ENCODE results near the gene EEA1.

Gene EEA1

GRCh38 chr12:92747151-92747550 lies 181.9 kb downstream of the EEA1 start:
- DNase-seq (ENCODE audit: low spot score), result no peak

DNA sequence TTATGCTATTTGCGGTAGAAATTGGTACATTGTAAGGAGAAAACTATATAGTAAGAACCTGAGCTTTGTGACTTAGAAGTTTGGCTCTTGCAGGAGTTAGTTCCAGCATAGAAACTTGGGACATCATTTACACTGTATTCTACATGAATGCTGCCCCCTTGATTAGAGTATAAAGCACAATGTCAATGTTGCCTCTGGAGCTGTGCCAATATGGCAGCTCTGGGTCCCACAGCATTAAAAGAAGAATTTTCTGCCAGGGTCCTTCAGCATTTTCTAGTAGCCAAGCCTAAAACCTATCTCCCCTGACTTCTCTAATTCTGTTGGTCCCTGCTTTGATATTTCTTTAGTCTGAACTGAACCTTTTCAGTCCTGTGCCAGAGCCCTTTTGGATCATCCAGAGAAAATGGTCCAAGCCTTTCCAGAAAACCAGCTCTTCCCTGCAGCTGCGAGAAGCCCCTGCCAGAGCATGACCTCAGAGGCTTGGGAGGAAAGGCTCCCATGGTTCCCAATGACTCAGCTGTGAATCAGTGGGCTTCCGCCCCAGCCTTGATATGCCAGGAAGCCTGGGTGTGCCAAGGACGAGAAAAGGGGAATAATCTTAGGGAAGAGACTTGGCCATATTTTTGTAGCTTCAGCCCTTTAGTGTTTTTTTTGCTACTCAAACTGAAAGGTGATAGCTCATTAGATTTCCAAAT lies 183.1 kb downstream of the EEA1 start:
- no peak for DNase-seq (ENCODE audit: low spot score)

DNA sequence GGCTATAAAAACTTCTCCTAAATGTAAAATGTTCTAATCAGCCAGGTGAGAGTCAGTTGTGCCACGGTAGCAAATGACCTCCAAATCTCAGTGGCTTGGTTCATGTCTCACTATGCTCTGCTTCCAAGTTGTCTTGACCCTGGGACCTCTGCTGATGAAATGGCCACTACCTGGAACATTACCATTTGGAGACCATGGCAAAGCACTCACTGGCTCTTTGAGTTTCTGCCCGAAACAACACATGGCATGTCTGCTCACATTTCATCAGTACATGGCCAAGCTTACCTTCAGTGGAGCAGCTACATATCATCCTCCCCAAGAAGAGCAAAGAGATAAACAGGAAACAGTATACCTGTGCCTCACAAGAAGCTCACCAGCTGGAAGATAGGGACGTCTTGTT lies 186.1 kb downstream of the EEA1 start:
- no peak for DNase-seq (ENCODE audit: low spot score)

GRCh38 chr12:92740411-92740810 lies 188.7 kb downstream of the EEA1 start:
- DNase-seq (ENCODE audit: low spot score), result no peak

GRCh38 chr12:92739113-92739512 lies 190.0 kb downstream of the EEA1 start:
- DNase-seq (ENCODE audit: low spot score), result no peak

GRCh38 chr12:92737855-92738850 lies 190.9 kb downstream of the EEA1 start:
- DNase-seq (ENCODE audit: low spot score), result no peak

GRCh38 chr12:92736605-92737004 lies 192.5 kb downstream of the EEA1 start:
- no peak for DNase-seq (ENCODE audit: low spot score)

GRCh38 chr12:92735131-92735721 lies 193.9 kb downstream of the EEA1 start:
- no peak for DNase-seq (ENCODE audit: low spot score)

DNA sequence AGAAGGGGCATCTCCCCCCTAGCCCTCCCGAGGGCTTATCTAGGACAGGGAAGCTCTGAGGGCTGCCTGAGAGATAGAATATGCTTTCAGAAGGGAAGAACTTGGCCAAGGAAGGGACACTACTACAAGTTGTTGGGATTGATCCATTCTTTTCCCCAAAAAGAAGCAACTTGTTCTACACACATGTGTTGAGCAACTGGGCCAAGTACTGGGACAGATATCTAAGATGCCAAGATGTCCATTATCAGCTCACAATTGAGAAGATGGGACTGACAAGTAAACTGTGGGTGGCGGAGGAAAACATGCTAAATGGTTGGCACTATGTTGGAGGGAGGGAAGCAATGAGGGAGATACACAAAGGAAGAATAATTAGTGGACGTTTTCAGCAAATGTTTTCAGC lies 195.4 kb downstream of the EEA1 start:
- no peak for DNase-seq (ENCODE audit: low spot score)

GRCh38 chr12:92733181-92733580 lies 195.9 kb downstream of the EEA1 start:
- no peak for DNase-seq (ENCODE audit: low spot score)

DNA sequence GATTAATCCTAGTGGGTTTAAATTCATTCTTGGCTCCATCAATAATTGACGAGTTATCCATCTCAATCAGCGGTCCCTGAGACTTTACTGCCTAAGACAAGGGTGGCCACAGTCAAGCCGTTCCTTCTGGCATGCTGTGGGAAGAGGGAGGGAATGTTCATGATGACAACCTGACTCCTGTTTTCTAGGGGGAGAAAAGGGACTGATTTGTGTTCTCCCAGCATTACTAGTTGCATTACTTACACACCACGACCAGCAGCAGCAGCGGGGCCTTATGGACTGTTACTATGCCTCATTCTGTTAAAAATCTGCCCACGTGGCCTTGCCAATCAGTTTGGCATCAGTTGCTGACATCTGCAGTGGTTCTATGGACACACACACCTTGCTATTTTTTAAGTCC lies 196.4 kb downstream of the EEA1 start:
- no peak for DNase-seq (ENCODE audit: low spot score)

- DNase-seq (ENCODE audit: low spot score), result no peak
Measured at GRCh38 chr12:92732216-92732615, 196.9 kb downstream of the EEA1 start.

- DNase-seq (ENCODE audit: low spot score), result no peak
Measured at GRCh38 chr12:92730758-92731157, 198.3 kb downstream of the EEA1 start.

DNA sequence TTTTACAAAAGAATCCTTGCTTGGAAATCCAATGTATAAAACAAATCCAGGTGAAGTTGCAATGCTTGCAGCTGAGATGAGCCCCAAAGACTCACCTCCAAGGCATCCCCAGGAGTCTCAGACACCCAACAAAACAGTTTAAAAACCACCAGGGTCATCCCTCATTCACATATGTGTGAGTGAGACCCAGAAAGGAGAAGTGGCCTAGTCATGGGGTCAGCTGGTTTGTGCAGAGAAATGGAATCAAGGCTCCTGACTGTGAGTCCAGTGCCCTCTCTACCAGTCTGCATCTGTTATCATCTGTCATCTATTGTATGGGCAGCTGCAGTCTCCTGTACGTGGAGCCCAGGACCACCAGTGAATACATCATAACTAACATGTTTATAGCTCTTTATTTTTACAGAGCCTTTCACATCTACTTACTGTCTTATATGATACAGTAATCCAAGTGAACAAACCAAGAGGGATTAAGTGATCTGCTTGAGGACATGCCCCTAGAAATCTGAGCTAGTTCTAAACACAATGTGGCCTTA lies 199.3 kb downstream of the EEA1 start:
- no peak for DNase-seq (ENCODE audit: low spot score)

DNA sequence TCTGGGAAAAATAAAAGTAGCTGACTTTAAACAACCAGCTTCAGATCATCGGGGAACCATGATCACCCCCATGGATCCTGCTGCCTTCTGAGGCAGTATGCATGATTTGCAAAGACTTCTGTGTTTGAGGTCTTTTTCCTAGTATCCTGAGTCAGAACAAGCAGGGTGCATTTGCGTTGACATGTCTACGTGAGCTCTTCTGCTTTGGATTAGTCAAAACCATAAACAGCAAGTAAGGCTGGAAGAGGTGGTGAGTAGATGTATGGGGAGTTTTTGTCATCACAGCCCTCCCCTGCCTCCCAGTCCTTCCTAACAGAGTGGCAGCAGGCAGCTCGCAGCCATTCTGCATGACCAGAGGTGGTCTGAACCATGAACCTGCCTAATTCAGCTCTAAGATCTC lies 202.2 kb downstream of the EEA1 start:
- DNase-seq (ENCODE audit: low spot score), result no peak

GRCh38 chr12:92722897-92723296 lies 206.2 kb downstream of the EEA1 start:
- DNase-seq (ENCODE audit: low spot score), result no peak

- no peak for DNase-seq (ENCODE audit: low spot score)
Measured at GRCh38 chr12:92721656-92722055, 207.4 kb downstream of the EEA1 start.

GRCh38 chr12:92721130-92721529 lies 208.0 kb downstream of the EEA1 start:
- no peak for DNase-seq (ENCODE audit: low spot score)
